ENCODE measurements around the gene ZNF180. TPM values are rescaled to one million over a fixed set of nuclear protein-coding genes. Genes with fewer than 3 reads are reported as not detected.

Gene ZNF180
- total RNA-seq, 1 experiment from 2014 or later, result 8.9 TPM

GRCh38 chr19:44512326-44513298 lies 12.3 kb upstream of the ZNF180 start (continued):
- TF ChIP-seq CREB1 (CRISPR knock-in tag; IDR thresholded peaks at IDR 0.05), result no peak
- TF ChIP-seq ZNF396 (CRISPR knock-in tag; IDR thresholded peaks at IDR 0.05; ENCODE audit: borderline replicate concordance), result no peak
- no peak for TF ChIP-seq ZNF317 (CRISPR knock-in tag; IDR thresholded peaks at IDR 0.05; ENCODE audit: borderline replicate concordance, low read depth)
- no peak for TF ChIP-seq ZNF263 (CRISPR knock-in tag; IDR thresholded peaks at IDR 0.05; ENCODE audit: low read depth)
- TF ChIP-seq MAX (CRISPR knock-in tag; IDR thresholded peaks at IDR 0.05), result 0 out of 2 replicates have a peak, but pooled peaks have one; percentile 30
- peak; percentile 25; the same call in 1 of the 2 replicates for TF ChIP-seq ZBTB43 (CRISPR knock-in tag; IDR thresholded peaks at IDR 0.05)
- no peak for TF ChIP-seq TP53 (CRISPR knock-in tag; IDR thresholded peaks at IDR 0.05)
- no peak for TF ChIP-seq KAT7 (CRISPR knock-in tag; IDR thresholded peaks at IDR 0.05; ENCODE audit: borderline replicate concordance)
- 0 out of 2 replicates have a peak, but pooled peaks have one; percentile 46 for TF ChIP-seq ZNF512 (CRISPR knock-in tag; IDR thresholded peaks at IDR 0.05; ENCODE audit: borderline replicate concordance)
- TF ChIP-seq ZNF532 (CRISPR knock-in tag; IDR thresholded peaks at IDR 0.05; ENCODE audit: borderline replicate concordance), result no peak
- TF ChIP-seq ZNF138 (CRISPR knock-in tag; conservative IDR thresholded peaks at IDR 0.05), result no peak
- TF ChIP-seq STAT6 (CRISPR knock-in tag; conservative IDR thresholded peaks at IDR 0.05; ENCODE audit: low read depth), result no peak
- no peak for TF ChIP-seq ZNF423 (CRISPR knock-in tag; IDR thresholded peaks at IDR 0.05)
- TF ChIP-seq USF1 (CRISPR knock-in tag; IDR thresholded peaks at IDR 0.05), result peak; percentile 50; the same call in 1 of the 2 replicates
- TF ChIP-seq ATF2 (CRISPR knock-in tag; IDR thresholded peaks at IDR 0.05; ENCODE audit: borderline replicate concordance, low read depth), result no peak
- TF ChIP-seq ZSCAN18 (CRISPR knock-in tag; IDR thresholded peaks at IDR 0.05), result no peak
- TF ChIP-seq NR1H2 (CRISPR knock-in tag; IDR thresholded peaks at IDR 0.05), result no peak
- 0 out of 2 replicates have a peak, but pooled peaks have one; percentile 19 for TF ChIP-seq FOXP4 (CRISPR knock-in tag; IDR thresholded peaks at IDR 0.05)

Data from WTC11 (cell line).